CD4-positive, alpha-beta T cell (primary cell): ENCODE data around the gene PRKG1. TPM values are rescaled to one million over a fixed set of nuclear protein-coding genes. Genes with fewer than 3 reads are reported as not detected.

Experiments used
- ATAC-seq: fragments of 200-7000 bp; cut with Tn5 transposase; one replicate; pipeline ENCODE4 v1.10.0; 2022; ENCODE audit warnings: mild to moderate bottlenecking; ENCODE audit not compliant: poor library complexity
- CTCF ChIA-PET: fragments of 350-600 bp; sonication (Branson Sonifier 250); formaldehyde crosslinking; loops from one replicate; lab custom pipeline; 2021; ENCODE audit warnings: antibody characterized with exemption, inconsistent platforms; lab: Charles Lee
- POLR2A ChIA-PET: fragments of 350-600 bp; sonication (Branson Sonifier 250); formaldehyde crosslinking; loops from one replicate; lab custom pipeline; 2021; ENCODE audit warnings: antibody characterized with exemption, inconsistent platforms; lab: Charles Lee
- DNase-seq, 14 experiments: peaks; one replicate each; pipeline ENCODE4 v3.0.0-alpha.2; 2013 to 2020; ENCODE audit warnings: mixed read lengths in 2 of 14
- H3K27ac ChIP-seq, 2 donors: one replicate each; pipeline versions ENCODE4 v1.5.1 to v1.7.0; 2013; ENCODE audit warnings: low read length in 2 of 2, low read depth in 1 of 2, mild to moderate bottlenecking in 1 of 2
- H3K27me3 ChIP-seq, 2 experiments: 1 replicate in 1 of 2; 2 replicates in 1 of 2; pipeline versions ENCODE4 v1.6.1 to v1.7.0; 2013; ENCODE audit warnings: low read length in 2 of 2, control low read depth in 1 of 2, mild to moderate bottlenecking in 1 of 2, moderate library complexity in 1 of 2; ENCODE audit not compliant: insufficient read depth in 2 of 2, control insufficient read depth in 1 of 2
- H3K36me3 ChIP-seq: one replicate; pipeline ENCODE4 v1.6.1; 2013; ENCODE audit warnings: low read length, control low read depth; ENCODE audit not compliant: insufficient read depth
- H3K4me1 ChIP-seq: one replicate; pipeline ENCODE4 v1.6.1; 2013; ENCODE audit warnings: low read length, control low read depth; ENCODE audit not compliant: insufficient read depth
- H3K4me3 ChIP-seq: one replicate; pipeline ENCODE4 v1.5.1; 2013; ENCODE audit warnings: mild to moderate bottlenecking, low read length, moderate library complexity
- H3K9me3 ChIP-seq, 2 experiments: 1 replicate in 1 of 2; 2 replicates in 1 of 2; pipeline versions ENCODE4 v1.6.1 to v1.7.0; 2013; ENCODE audit warnings: low read length in 2 of 2, mild to moderate bottlenecking in 2 of 2, control low read depth in 1 of 2, moderate library complexity in 1 of 2; ENCODE audit not compliant: control insufficient read depth in 1 of 2, insufficient read depth in 1 of 2
- H3K27ac Mint-ChIP-seq: one replicate; pipeline ENCODE4 v1.8.0; 2020; ENCODE audit warnings: mixed read lengths
- H3K27me3 Mint-ChIP-seq: one replicate; pipeline ENCODE4 v1.8.0; 2021; ENCODE audit warnings: mixed read lengths
- H3K36me3 Mint-ChIP-seq: one replicate; pipeline ENCODE4 v1.8.0; 2021; ENCODE audit warnings: low read depth, mixed read lengths
- H3K4me1 Mint-ChIP-seq: one replicate; pipeline ENCODE4 v1.8.0; 2021; ENCODE audit warnings: low read depth, mixed read lengths
- H3K4me3 Mint-ChIP-seq: one replicate; pipeline ENCODE4 v1.8.0; 2020; ENCODE audit warnings: mild to moderate bottlenecking, mixed read lengths
- H3K9me3 Mint-ChIP-seq: one replicate; pipeline ENCODE4 v1.8.0; 2020; ENCODE audit warnings: mixed read lengths
- CTCF ChIP-seq: fragments of 200-600 bp; IDR thresholded peaks from one replicate; pipeline ENCODE4 v1.8.0; 2022; ENCODE audit warnings: antibody characterized with exemption, mild to moderate bottlenecking
- intact Hi-C, 2 experiments: fragments of 100-400 bp; cut with DNase I in 1 of 2; cut with micrococcal nuclease in 1 of 2; formaldehyde crosslinking; loops; one replicate each; pipeline versions ENCODE4 v1.15.1 to v1.9.0; 2023 to 2025; cut with DNase I, micrococcal nuclease
- total RNA-seq, 174 experiments: library from RNA in 2 of 174; stranded (reverse) in 2 of 174; gene quantifications; one replicate each; pipeline ENCODE4 v1.2.3 and lab custom pipeline; 2021 to 2026

PRKG1 gene
- total RNA-seq, 2 experiments from 2014 or later: 0.31 TPM; not detected in 1

GRCh38 chr10:52249850-52250395 lies 1175.6 kb downstream of the PRKG1 start:
- intact Hi-C loops: no loop called here
- CTCF ChIA-PET: no interaction called here
- Mint-ChIP-seq H3K4me3 (no peak overlapping the region), H3K4me1 (no peaks in the 10 kb centered on the region), H3K27ac (no peak overlapping the region), H3K36me3 (no peaks in the 10 kb centered on the region), H3K9me3 (no peaks in the 10 kb centered on the region), H3K27me3 (no peaks in the 10 kb centered on the region)
- Histone ChIP-seq H3K27ac (no peak overlapping the region), H3K27me3 (no peaks in the 10 kb centered on the region), H3K4me3 (no peak overlapping the region), H3K9me3 (no peaks in the 10 kb centered on the region), H3K4me1 (no peaks in the 10 kb centered on the region), H3K36me3 (no peaks in the 10 kb centered on the region)
- POLR2A ChIA-PET: no interaction called here
- no peak for ATAC-seq
- DNase-seq: no peak
- no peak for TF ChIP-seq CTCF

GRCh38 chr10:52250510-52250909 lies 1176.2 kb downstream of the PRKG1 start:
- H3K9me3 Mint-ChIP-seq: no peaks in the 10 kb centered on the region
- CTCF ChIA-PET: no interaction called here
- no peaks in the 10 kb centered on the region for H3K9me3 ChIP-seq

GRCh38 chr10:52252307-52252706 lies 1178.0 kb downstream of the PRKG1 start:
- TF ChIP-seq CTCF: no peak
- Mint-ChIP-seq H3K36me3 (no peaks in the 10 kb centered on the region), H3K4me1 (no peaks in the 10 kb centered on the region), H3K9me3 (no peaks in the 10 kb centered on the region), H3K27me3 (no peaks in the 10 kb centered on the region), H3K27ac (no peak overlapping the region), H3K4me3 (no peak overlapping the region)
- Histone ChIP-seq H3K4me3 (no peak overlapping the region), H3K4me1 (no peaks in the 10 kb centered on the region), H3K27me3 (no peaks in the 10 kb centered on the region), H3K27ac (no peak overlapping the region), H3K36me3 (no peaks in the 10 kb centered on the region), H3K9me3 (no peaks in the 10 kb centered on the region)
- CTCF ChIA-PET: no interaction called here
- POLR2A ChIA-PET: no interaction called here
- intact Hi-C loops: no loop called here
- DNase-seq (no peak), ATAC-seq (no peak)

More at GRCh38 chr10:52250510-52250909, 1176.2 kb downstream of the PRKG1 start:
- Mint-ChIP-seq H3K27me3 (no peaks in the 10 kb centered on the region), H3K4me3 (no peak overlapping the region), H3K27ac (no peak overlapping the region), H3K4me1 (no peaks in the 10 kb centered on the region), H3K36me3 (no peaks in the 10 kb centered on the region)
- Histone ChIP-seq H3K4me1 (no peaks in the 10 kb centered on the region), H3K27me3 (no peaks in the 10 kb centered on the region), H3K36me3 (no peaks in the 10 kb centered on the region), H3K4me3 (no peak overlapping the region), H3K27ac (no peak overlapping the region)
- intact Hi-C loops: no loop called here
- no peak for ATAC-seq
- no peak for TF ChIP-seq CTCF
- POLR2A ChIA-PET: no interaction called here
- no peak for DNase-seq
